H1 (cell line): ENCODE measurements around the gene EMP2. TPM values are rescaled to one million over a fixed set of nuclear protein-coding genes. Genes with fewer than 3 reads are reported as not detected.

Experiments
- CTCF ChIA-PET: fragments of 300-600 bp; sonication (Branson Sonifier 250); formaldehyde crosslinking; loops from one replicate; lab custom pipeline; 2021; ENCODE audit not compliant: partially characterized antibody; lab: Charles Lee
- POLR2A ChIA-PET: fragments of 300-600 bp; sonication (Branson Sonifier 250); formaldehyde crosslinking; loops from one replicate; lab custom pipeline; 2021; ENCODE audit warnings: inconsistent platforms; ENCODE audit not compliant: partially characterized antibody; lab: Charles Lee
- DNase-seq, 2 experiments: peaks; one replicate each; pipeline versions ENCODE4 v3.0.0 to v3.0.0-alpha.2; 2010 to 2022; ENCODE audit warnings: low spot score in 2 of 2, low read depth in 1 of 2, mixed read lengths in 1 of 2
- FAIRE-seq: peaks from 2 replicates; lab custom pipeline; 2011; peaks lifted over from hg19 to GRCh38; lab: Jason Lieb, UNC
- H2AFZ ChIP-seq: 2 replicates; pipeline ENCODE4 v1.8.1; 2012; ENCODE audit warnings: low read length, inconsistent platforms
- H2AK5ac ChIP-seq: 2 replicates; pipeline ENCODE4 v1.6.1; 2013; ENCODE audit warnings: low read depth, low read length
- H2BK120ac ChIP-seq: replicated peaks from 2 replicates; pipeline ENCODE3; 2013; ENCODE audit warnings: low read depth, low read length, inconsistent platforms
- H2BK12ac ChIP-seq: 2 replicates; pipeline ENCODE4 v1.6.1; 2013; ENCODE audit warnings: low read depth, low read length
- H2BK15ac ChIP-seq: 2 replicates; pipeline ENCODE4 v1.6.1; 2013; ENCODE audit warnings: low read length
- H2BK20ac ChIP-seq: 2 replicates; pipeline ENCODE4 v1.6.1; 2013; ENCODE audit warnings: low read length
- H2BK5ac ChIP-seq: 2 replicates; pipeline ENCODE4 v1.6.1; 2013; ENCODE audit warnings: low read depth, low read length
- H3K14ac ChIP-seq: 2 replicates; pipeline ENCODE4 v1.6.1; 2013; ENCODE audit warnings: inconsistent platforms; ENCODE audit not compliant: insufficient read length
- H3K18ac ChIP-seq: 2 replicates; pipeline ENCODE4 v1.6.1; 2013; ENCODE audit warnings: low read length; ENCODE audit errors: extremely low read depth
- H3K23ac ChIP-seq: 2 replicates; pipeline ENCODE4 v1.6.1; 2013; ENCODE audit warnings: inconsistent platforms; ENCODE audit not compliant: insufficient read length
- H3K23me2 ChIP-seq: 2 replicates; pipeline ENCODE4 v1.6.1; 2013; ENCODE audit warnings: low read depth, low read length
- H3K27ac ChIP-seq: 2 replicates; pipeline ENCODE4 v1.6.1; 2011; ENCODE audit warnings: low read depth, low read length, inconsistent platforms
- H3K27me3 ChIP-seq, 4 experiments: replicated peaks in 1 of 4; 1 replicate in 1 of 4; 2 replicates in 3 of 4; pipeline versions ENCODE4 v1.6.1 to v1.8.1; 2011 to 2013; ENCODE audit warnings: low read length in 3 of 4, mild to moderate bottlenecking in 3 of 4, inconsistent platforms in 2 of 4, mixed read lengths in 2 of 4, moderate library complexity in 1 of 4; ENCODE audit not compliant: control insufficient read depth in 3 of 4, insufficient read depth in 3 of 4; ENCODE audit errors: extremely low read depth in 1 of 4
- H3K36me3 ChIP-seq, 4 experiments: 2 replicates each; pipeline versions ENCODE4 v1.6.1 to v1.8.1; 2011 to 2013; ENCODE audit warnings: mild to moderate bottlenecking in 4 of 4, low read length in 3 of 4, moderate library complexity in 2 of 4, control low read depth in 1 of 4, inconsistent platforms in 1 of 4; ENCODE audit not compliant: insufficient read depth in 4 of 4, control insufficient read depth in 2 of 4
- H3K4ac ChIP-seq: replicated peaks from 2 replicates; pipeline ENCODE3; 2013; ENCODE audit warnings: low read length, low read depth, mixed read lengths, inconsistent platforms; ENCODE audit not compliant: insufficient read length
- H3K4me1 ChIP-seq, 4 experiments: replicated peaks in 1 of 4; 1 replicate in 1 of 4; 2 replicates in 3 of 4; pipeline versions ENCODE4 v1.6.1 to v1.8.1; 2011 to 2013; ENCODE audit warnings: low read length in 3 of 4, inconsistent platforms in 2 of 4, mixed read lengths in 1 of 4; ENCODE audit not compliant: insufficient read depth in 4 of 4, control insufficient read depth in 3 of 4
- H3K4me2 ChIP-seq, 2 experiments: 2 replicates each; pipeline versions ENCODE4 v1.6.1 to v1.8.1; 2011 to 2013; ENCODE audit warnings: low read depth in 2 of 2, low read length in 2 of 2, control low read depth in 1 of 2, inconsistent platforms in 1 of 2, mild to moderate bottlenecking in 1 of 2; ENCODE audit not compliant: insufficient read depth in 1 of 2
- H3K4me3 ChIP-seq, 4 experiments: fragments of 200-600, 300-600 bp in 1 of 4; sonication (generic), shearing (Covaris generic), sonication (Bioruptor Twin) in 1 of 4; 2 replicates each; pipeline versions ENCODE4 v1.5.1 to v1.8.1; 2011 to 2016; ENCODE audit warnings: low read length in 4 of 4, low read depth in 3 of 4, control low read depth in 2 of 4, inconsistent platforms in 2 of 4, mild to moderate bottlenecking in 2 of 4, mixed read lengths in 1 of 4, moderate library complexity in 1 of 4; ENCODE audit not compliant: insufficient read depth in 2 of 4; ENCODE audit errors: extremely low read depth in 1 of 4
- H3K56ac ChIP-seq: replicated peaks from 2 replicates; pipeline ENCODE3; 2013; ENCODE audit warnings: low read depth, mild to moderate bottlenecking, mixed read lengths, low read length, inconsistent platforms; ENCODE audit not compliant: insufficient read length
- H3K79me1 ChIP-seq: 2 replicates; pipeline ENCODE4 v1.6.1; 2013; ENCODE audit warnings: low read depth, low read length, control low read depth
- H3K79me2 ChIP-seq, 2 experiments: 2 replicates each; pipeline versions ENCODE4 v1.6.1 to v1.8.1; 2012 to 2013; ENCODE audit warnings: low read length in 2 of 2, mild to moderate bottlenecking in 2 of 2, inconsistent platforms in 1 of 2; ENCODE audit not compliant: insufficient read depth in 2 of 2, control insufficient read depth in 1 of 2
- H3K9ac ChIP-seq, 4 experiments: replicated peaks in 1 of 4; 1 replicate in 1 of 4; 2 replicates in 3 of 4; pipeline versions ENCODE4 v1.6.1 to v1.8.1; 2011 to 2013; ENCODE audit warnings: low read depth in 3 of 4, low read length in 3 of 4, control low read depth in 2 of 4, mild to moderate bottlenecking in 2 of 4, moderate library complexity in 2 of 4, inconsistent platforms in 1 of 4; ENCODE audit errors: extremely low read depth in 1 of 4
- H3K9me3 ChIP-seq, 2 experiments: 2 replicates each; pipeline versions ENCODE4 v1.6.1 to v1.8.1; 2012 to 2013; ENCODE audit warnings: mild to moderate bottlenecking in 2 of 2, moderate library complexity in 2 of 2, control low read depth in 1 of 2, inconsistent platforms in 1 of 2, low read depth in 1 of 2, low read length in 1 of 2, mixed read lengths in 1 of 2; ENCODE audit not compliant: insufficient read depth in 2 of 2
- H4K20me1 ChIP-seq, 2 experiments: replicated peaks in 1 of 2; 2 replicates each; pipeline versions ENCODE3 to v1.8.1; 2011 to 2013; ENCODE audit warnings: inconsistent platforms in 2 of 2, low read length in 2 of 2, mild to moderate bottlenecking in 1 of 2; ENCODE audit not compliant: insufficient read depth in 2 of 2, control insufficient read depth in 1 of 2
- H4K5ac ChIP-seq: 2 replicates; pipeline ENCODE4 v1.6.1; 2013; ENCODE audit warnings: low read length, low read depth, mixed read lengths, inconsistent platforms; ENCODE audit not compliant: insufficient read length
- H4K8ac ChIP-seq: 2 replicates; pipeline ENCODE4 v1.8.0; 2013; ENCODE audit warnings: mild to moderate bottlenecking, moderate library complexity, low read length, inconsistent platforms; ENCODE audit not compliant: insufficient read depth; ENCODE audit errors: extremely low read depth
- H4K91ac ChIP-seq: replicated peaks from 2 replicates; pipeline ENCODE3; 2013; ENCODE audit warnings: low read length, mixed read lengths, inconsistent platforms; ENCODE audit not compliant: insufficient read length
- CBX8 ChIP-seq: fragments of 300-800, 300-1000 bp; sonication (generic); IDR thresholded peaks from 2 replicates; pipeline ENCODE4 v1.7.1; 2016; ENCODE audit warnings: low read depth, low read length, borderline replicate concordance
- CHD1 ChIP-seq: IDR thresholded peaks from 2 replicates; pipeline ENCODE4 v1.6.1; 2012; ENCODE audit warnings: low read depth, low read length, improper control_type of control experiment
- GABPA ChIP-seq: IDR thresholded peaks from 2 replicates; pipeline ENCODE4 v1.6.1; 2011; ENCODE audit warnings: mild to moderate bottlenecking, low read length, moderate library complexity, borderline replicate concordance; ENCODE audit not compliant: insufficient read depth
- KDM1A ChIP-seq: fragments of 200-600, 300-600 bp; sonication (generic); IDR thresholded peaks from 2 replicates; pipeline ENCODE4 v1.7.1; 2016; ENCODE audit warnings: mild to moderate bottlenecking, low read length, borderline replicate concordance
- MAFK ChIP-seq: IDR thresholded peaks from 2 replicates; pipeline ENCODE4 v1.6.1; 2012; ENCODE audit warnings: low read depth, mild to moderate bottlenecking, improper control_type of control experiment, low read length
- MAX ChIP-seq: IDR thresholded peaks from 2 replicates; pipeline ENCODE4 v1.6.1; 2012; ENCODE audit warnings: inconsistent platforms
- POLR2AphosphoS5 ChIP-seq: IDR thresholded peaks from 2 replicates; pipeline ENCODE4 v1.6.1; 2011; ENCODE audit warnings: low read depth, low read length
- RAD21 ChIP-seq, 2 experiments: IDR thresholded peaks in 1 of 2; conservative IDR thresholded peaks in 1 of 2; 2 replicates each; pipeline ENCODE4 v1.6.1; 2011; ENCODE audit warnings: low read depth in 2 of 2, low read length in 2 of 2, improper control_type of control experiment in 1 of 2, inconsistent platforms in 1 of 2, mild to moderate bottlenecking in 1 of 2, moderate library complexity in 1 of 2
- SIN3A ChIP-seq, 2 experiments: IDR thresholded peaks in 1 of 2; conservative IDR thresholded peaks in 1 of 2; 2 replicates each; pipeline ENCODE4 v1.6.1; 2011 to 2012; ENCODE audit warnings: low read length in 2 of 2, improper control_type of control experiment in 1 of 2, low read depth in 1 of 2, mild to moderate bottlenecking in 1 of 2
- SIX5 ChIP-seq: IDR thresholded peaks from 2 replicates; pipeline ENCODE4 v1.6.1; 2011; ENCODE audit warnings: mild to moderate bottlenecking, low read depth, low read length
- SP2 ChIP-seq: IDR thresholded peaks from 2 replicates; pipeline ENCODE4 v1.6.1; 2012; ENCODE audit warnings: mild to moderate bottlenecking, low read length, inconsistent platforms
- TAF1 ChIP-seq: IDR thresholded peaks from 2 replicates; pipeline ENCODE4 v1.6.1; 2011; ENCODE audit warnings: mild to moderate bottlenecking, low read depth, low read length
- TBP ChIP-seq: IDR thresholded peaks from 2 replicates; pipeline ENCODE4 v1.6.1; 2011; ENCODE audit warnings: low read depth, low read length, improper control_type of control experiment
- WGBS, 2 experiments: shearing (Covaris generic) in 1 of 2; methylation state at CpG; one replicate each; pipeline versions ENCODE4 v1.1.6 to v1.1.7; 2013 to 2015; ENCODE audit warnings: low lambda C conversion rate in 2 of 2, mixed read lengths in 2 of 2, inconsistent platforms in 1 of 2, low coverage in 1 of 2, missing lambda C conversion rate in 1 of 2; ENCODE audit not compliant: insufficient replicate concordance in 2 of 2, insufficient coverage in 1 of 2, insufficient read length in 1 of 2; ENCODE audit errors: extremely low coverage in 1 of 2, missing lambda C conversion rate in 1 of 2; 5-methylcytosine and 5-hydroxymethylcytosine counted together
- polyA plus RNA-seq, 7 experiments: library from polyadenylated mRNA; depleted of rRNA in 3 of 7; stranded (reverse) in 5 of 7; unstranded in 2 of 7; fragments of >200 nt in 5 of 7; fragments of 200-250 nt in 2 of 7; gene quantifications; 1 replicate in 5 of 7; 2 replicates in 1 of 7; 4 replicates in 1 of 7; pipeline versions ENCODE4 v1.2.1 to v1.2.3, GENCODE V29; 2011 to 2013; ENCODE audit warnings: missing spikeins in 2 of 7, mixed read lengths in 2 of 7
- total RNA-seq: library from RNA; stranded (reverse); fragmentation: NEBNext Ultra II Directional; extraction: Animal tissue kit (Norgen Biotek cat#: 25700); gene quantifications from 2 replicates; pipeline ENCODE4 v1.2.1, GENCODE V29; 2021

The EMP2 gene
- total and polyA plus RNA-seq, 2 of the 8 experiments (the other 6 are each of a cell fraction or from before 2014, with no cell fraction given), result 22.6 to 23.3 TPM

- Histone ChIP-seq H3K4me1 (no peaks in the 10 kb centered on the region), H3K79me2 (no peaks in the 10 kb centered on the region), H3K18ac (no peak overlapping the region), H3K14ac (no peak overlapping the region), H3K4me3 (no peak overlapping the region), H2BK20ac (no peak overlapping the region), H3K9ac (no peak overlapping the region), H2BK120ac (no peak overlapping the region), H4K8ac (no peak overlapping the region), H2AFZ (no peak overlapping the region), H3K79me1 (no peaks in the 10 kb centered on the region), H2AK5ac (no peak overlapping the region), H3K27ac (no peak overlapping the region), H3K9me3 (no peaks in the 10 kb centered on the region), H4K5ac (no peak overlapping the region), H2BK12ac (no peak overlapping the region), H3K56ac (no peak overlapping the region), H3K23me2 (no peaks in the 10 kb centered on the region), H3K27me3 (no peaks in the 10 kb centered on the region), H3K23ac (no peak overlapping the region), H4K91ac (no peak overlapping the region), H4K20me1 (no peaks in the 10 kb centered on the region), H3K4me2 (no peak overlapping the region), H3K36me3 (no peaks in the 10 kb centered on the region), H2BK15ac (no peak overlapping the region), H2BK5ac (no peak overlapping the region), H3K4ac (no peak overlapping the region)
- FAIRE-seq, result no peak
- 93% methylated on average over 6 of the region's 6 CpGs; no CpG with 5 or more reads in 1 of the 2 experiments for WGBS, 2 experiments
- DNase-seq, result no peak
- ChIA-PET CTCF (interaction anchor here (0.6 to 4.8 kb wide), 3 partner anchors 11 to 268 kb away, joined by 3 to 35 read pairs (median 3); no protein-coding TSS in a partner anchor), POLR2A (interaction anchor here (0.6 kb wide), 1 partner anchor 30 kb away, joined by 6 read pairs; no protein-coding TSS in a partner anchor)
- no peak for TF ChIP-seq CBX8
- no peak for TF ChIP-seq POLR2AphosphoS5
- no peak for TF ChIP-seq KDM1A
- TF ChIP-seq SIN3A (conservative IDR thresholded peaks at IDR 0.05 in 1 of 2, IDR thresholded peaks at IDR 0.05 in 1 of 2; ENCODE audit: low read depth in 1 of 2, low read length in 2 of 2), result no peak
- no peak for TF ChIP-seq CHD1
- TF ChIP-seq SP2, result no peak
- no peak for TF ChIP-seq GABPA
- TF ChIP-seq MAFK, result no peak
- no peak for TF ChIP-seq SIX5
- TF ChIP-seq TBP, result no peak
- no peak for TF ChIP-seq TAF1
- no peak for TF ChIP-seq MAX
- no peak for TF ChIP-seq RAD21 (IDR thresholded peaks at IDR 0.05 in 1 of 2, conservative IDR thresholded peaks at IDR 0.05 in 1 of 2; ENCODE audit: low read depth in 2 of 2, low read length in 2 of 2)
These were observed 55.1 kb downstream of the EMP2 start for GRCh38 chr16:10525214-10525825.
